ENCODE measurements around the gene FOSB. TPM values are rescaled to one million over a fixed set of nuclear protein-coding genes. Genes with fewer than 3 reads are reported as not detected.

The FOSB gene
- total and polyA plus RNA-seq, 2 donors (not counting 3 experiments of a cell fraction or from before 2014, with no cell fraction given), result 2.0 to 10.7 TPM

DNA sequence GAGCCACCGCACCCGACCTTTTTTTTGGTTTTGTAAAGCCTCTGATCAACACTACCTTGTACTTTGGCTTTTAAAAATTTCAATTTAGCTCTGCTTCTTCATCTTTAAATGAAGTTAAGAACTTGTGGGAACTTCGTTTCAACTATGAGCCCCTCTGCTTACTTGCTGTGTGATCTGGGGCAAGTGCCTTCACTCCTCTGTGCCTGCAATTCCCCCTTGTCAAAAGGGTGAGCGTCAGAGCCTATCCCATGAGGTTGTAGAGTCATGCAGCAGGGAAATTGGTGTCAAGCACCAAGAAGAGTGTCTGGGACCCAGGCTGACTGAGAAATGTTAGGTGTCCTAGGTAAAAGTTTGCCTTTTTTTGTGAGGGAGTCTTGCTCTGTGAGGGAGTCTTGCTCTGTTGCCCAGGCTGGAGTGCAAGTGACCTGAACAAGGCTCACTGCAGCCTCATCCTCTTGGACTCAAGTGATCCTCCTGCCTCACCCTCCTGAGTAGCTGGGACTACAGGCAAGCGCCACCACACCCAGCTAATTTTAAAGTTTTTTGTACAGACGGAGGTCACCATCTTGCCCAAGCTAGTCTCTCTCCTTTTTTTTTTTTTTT, 45.2 kb downstream of the FOSB start:
- H3K36me3 ChIP-seq (ENCODE audit: control insufficient read depth in 2 of 2, extremely low read depth in 1 of 2, insufficient read depth in 2 of 2, low read length in 2 of 2), result peaks cover 3 to 7% of the 10 kb centered on the region in 2 experiments
- CTCF ChIA-PET, result no interaction called here
- no peak for DNase-seq (ENCODE audit: low read depth, low spot score)
- no peaks in the 10 kb centered on the region for H3K27me3 ChIP-seq (ENCODE audit: control insufficient read depth in 2 of 2, insufficient read depth in 2 of 2, low read length in 2 of 2)
- dilution Hi-C loops (cut with MboI; ENCODE audit: extremely low pct_ligation_motif_present, low sequenced_read_pairs), result no loop called here
- peak; percentile 24 for FAIRE-seq
- no TSS peak for BruUV-seq (replicated peaks)
- TF ChIP-seq JUN (IDR thresholded peaks at IDR 0.05; ENCODE audit: borderline replicate concordance, insufficient read depth, insufficient read length, low read depth) (no peak), FOS (IDR thresholded peaks at IDR 0.05; ENCODE audit: borderline replicate concordance, insufficient read depth, low read length) (no peak), MYC (IDR thresholded peaks at IDR 0.05; ENCODE audit: low read depth, low read length) (no peak), GATA2 (IDR thresholded peaks at IDR 0.05; ENCODE audit: insufficient read depth, insufficient read length, low read depth, low read length) (no peak), POLR2AphosphoS5 (IDR thresholded peaks at IDR 0.05; ENCODE audit: insufficient read depth, low read depth, low read length) (no peak), EZH2 (IDR thresholded peaks at IDR 0.05; ENCODE audit: borderline replicate concordance, low read depth, low read length, severe bottlenecking) (no peak), POLR2A (IDR thresholded peaks at IDR 0.05; ENCODE audit: low read depth, low read length) (no peak)
- TF ChIP-seq, protein P1, sequence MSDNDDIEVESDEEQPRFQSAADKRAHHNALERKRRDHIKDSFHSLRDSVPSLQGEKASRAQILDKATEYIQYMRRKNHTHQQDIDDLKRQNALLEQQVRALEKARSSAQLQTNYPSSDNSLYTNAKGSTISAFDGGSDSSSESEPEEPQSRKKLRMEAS (IDR thresholded peaks at IDR 0.05; ENCODE audit: insufficient read depth, insufficient read length), result no peak
- TF ChIP-seq, protein P2, sequence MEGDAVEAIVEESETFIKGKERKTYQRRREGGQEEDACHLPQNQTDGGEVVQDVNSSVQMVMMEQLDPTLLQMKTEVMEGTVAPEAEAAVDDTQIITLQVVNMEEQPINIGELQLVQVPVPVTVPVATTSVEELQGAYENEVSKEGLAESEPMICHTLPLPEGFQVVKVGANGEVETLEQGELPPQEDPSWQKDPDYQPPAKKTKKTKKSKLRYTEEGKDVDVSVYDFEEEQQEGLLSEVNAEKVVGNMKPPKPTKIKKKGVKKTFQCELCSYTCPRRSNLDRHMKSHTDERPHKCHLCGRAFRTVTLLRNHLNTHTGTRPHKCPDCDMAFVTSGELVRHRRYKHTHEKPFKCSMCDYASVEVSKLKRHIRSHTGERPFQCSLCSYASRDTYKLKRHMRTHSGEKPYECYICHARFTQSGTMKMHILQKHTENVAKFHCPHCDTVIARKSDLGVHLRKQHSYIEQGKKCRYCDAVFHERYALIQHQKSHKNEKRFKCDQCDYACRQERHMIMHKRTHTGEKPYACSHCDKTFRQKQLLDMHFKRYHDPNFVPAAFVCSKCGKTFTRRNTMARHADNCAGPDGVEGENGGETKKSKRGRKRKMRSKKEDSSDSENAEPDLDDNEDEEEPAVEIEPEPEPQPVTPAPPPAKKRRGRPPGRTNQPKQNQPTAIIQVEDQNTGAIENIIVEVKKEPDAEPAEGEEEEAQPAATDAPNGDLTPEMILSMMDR (IDR thresholded peaks at IDR 0.05; ENCODE audit: extremely low read depth in 1 of 2, insufficient read depth in 1 of 2, low read depth in 1 of 2, low read length in 2 of 2), result no peak
- no peak overlapping the region for H3K27ac ChIP-seq (ENCODE audit: insufficient read depth, low read depth, low read length)
- intact Hi-C loops (cut with micrococcal nuclease), result no loop called here
- no peaks in the 10 kb centered on the region for H4K20me1 ChIP-seq (replicated peaks; ENCODE audit: control insufficient read depth, extremely low read depth, insufficient read depth, low read length)
- H3K9me3 ChIP-seq (replicated peaks; ENCODE audit: control insufficient read depth, insufficient read depth, low read length), result no peaks in the 10 kb centered on the region
- H3K79me2 ChIP-seq (ENCODE audit: control insufficient read depth, insufficient read depth, low read length), result peaks cover 89% of the 10 kb centered on the region
- no peak overlapping the region for H3K4me3 ChIP-seq (replicated peaks in 1 of 3; ENCODE audit: insufficient read depth in 1 of 3, low read depth in 1 of 3, low read length in 3 of 3)
- H3K9ac ChIP-seq (replicated peaks; ENCODE audit: extremely low read depth, insufficient read depth, low read length), result no peak overlapping the region
- no peak overlapping the region for H3K4me2 ChIP-seq (ENCODE audit: insufficient read depth, low read length)
- H2AFZ ChIP-seq (ENCODE audit: low read depth, low read length), result no peak overlapping the region
- POLR2A ChIA-PET, result no interaction called here
- H3K9me1 ChIP-seq (replicated peaks; ENCODE audit: control insufficient read depth, extremely low read depth, insufficient read depth, low read length), result no peaks in the 10 kb centered on the region
- H3K4me1 ChIP-seq (ENCODE audit: control insufficient read depth, extremely low read depth, insufficient read depth, low read length), result peaks cover 34% of the 10 kb centered on the region

All from endothelial cell of umbilical vein (primary cell).